K562 (cell line): ENCODE measurements around the gene ZSWIM1. TPM values are rescaled to one million over a fixed set of nuclear protein-coding genes. Genes with fewer than 3 reads are reported as not detected.
A peak's percentile ranks its signal among the peaks of the same experiment; 100 is the strongest.

Experiments used
- ATAC-seq: fragments of 200-7000 bp; cut with Tn5 transposase; 3 replicates; pipeline ENCODE4 v1.9.1; 2020; ENCODE audit warnings: moderate library complexity
- BruUV-seq: library from RNA; stranded (reverse); fragments of 400-500 nt; replicated peaks from 2 replicates; lab custom pipeline; 2021; lab: Mats Ljungman, UMichigan
- CTCF ChIA-PET: fragments of 300-600 bp; formaldehyde crosslinking; extraction: SDS; loops from one replicate; lab custom pipeline; 2021; ENCODE audit warnings: low intra/inter-chr PET ratio; lab: Yijun Ruan, JAX
- POLR2A ChIA-PET: fragments of 300-600, 350-650 bp; sonication (Branson Sonifier 250); formaldehyde crosslinking; extraction: SDS; loops from one replicate; lab custom pipeline; 2021; ENCODE audit warnings: antibody characterized with exemption, inconsistent platforms; lab: Yijun Ruan, JAX
- DNase-seq, 4 experiments: peaks; one replicate each; pipeline versions ENCODE4 v3.0.0 to v3.0.0-alpha.2; 2011 to 2018; ENCODE audit warnings: low spot score in 3 of 4, mixed read lengths in 3 of 4; ENCODE audit errors: extremely low read depth in 1 of 4
- FAIRE-seq: peaks from 2 replicates; lab custom pipeline; 2011; peaks lifted over from hg19 to GRCh38; lab: Jason Lieb, UNC
- H2AFZ ChIP-seq: 2 replicates; pipeline ENCODE4 v1.6.0; 2011; ENCODE audit warnings: low read depth, low read length, control low read depth, inconsistent platforms
- H3K27ac ChIP-seq: fragments of 200-600 bp; 3 replicates; pipeline ENCODE4 v1.8.0; 2011; ENCODE audit warnings: low read depth, mild to moderate bottlenecking, control low read depth, inconsistent platforms, low read length, moderate library complexity, mixed read lengths; ENCODE audit errors: extremely low read depth
- H3K27me3 ChIP-seq, 2 experiments: fragments of 300-600 bp in 1 of 2; 2 replicates in 1 of 2; 3 replicates in 1 of 2; pipeline versions ENCODE4 v1.6.0 to v1.8.0; 2011; ENCODE audit warnings: inconsistent platforms in 2 of 2, low read length in 2 of 2, mild to moderate bottlenecking in 1 of 2, mixed read lengths in 1 of 2, moderate library complexity in 1 of 2; ENCODE audit not compliant: control insufficient read depth in 2 of 2, insufficient read depth in 2 of 2
- H3K36me3 ChIP-seq: fragments of 300-600 bp; 3 replicates; pipeline ENCODE4 v1.8.0; 2011; ENCODE audit warnings: mild to moderate bottlenecking, low read length, inconsistent platforms; ENCODE audit not compliant: control insufficient read depth, insufficient read depth
- H3K4me1 ChIP-seq, 2 experiments: fragments of 200-600 bp in 1 of 2; replicated peaks in 1 of 2; 2 replicates in 1 of 2; 3 replicates in 1 of 2; pipeline versions ENCODE4 v1.5.1 to v1.8.0; 2011; ENCODE audit warnings: inconsistent platforms in 2 of 2, low read length in 2 of 2, mild to moderate bottlenecking in 1 of 2, mixed read lengths in 1 of 2, moderate library complexity in 1 of 2; ENCODE audit not compliant: control insufficient read depth in 2 of 2, insufficient read depth in 2 of 2
- H3K4me2 ChIP-seq: 2 replicates; pipeline ENCODE4 v1.6.1; 2011; ENCODE audit warnings: low read length, control low read depth, inconsistent platforms, mixed read lengths; ENCODE audit not compliant: insufficient read depth
- H3K4me3 ChIP-seq: fragments of 200-600 bp; sonication (generic), shearing (Covaris generic); 2 replicates; pipeline ENCODE4 v1.5.1; 2016; ENCODE audit warnings: control low read depth, inconsistent platforms
- H3K79me2 ChIP-seq: fragments of 200-600 bp; 3 replicates; pipeline ENCODE4 v1.8.0; 2011; ENCODE audit warnings: low read length, inconsistent platforms; ENCODE audit not compliant: control insufficient read depth, insufficient read depth
- H3K9ac ChIP-seq, 2 experiments: 2 replicates each; pipeline versions ENCODE4 v1.6.0 to v1.6.1; 2011; ENCODE audit warnings: low read depth in 2 of 2, low read length in 2 of 2, control low read depth in 1 of 2, inconsistent platforms in 1 of 2, mild to moderate bottlenecking in 1 of 2, mixed read lengths in 1 of 2; ENCODE audit not compliant: insufficient read depth in 1 of 2
- H3K9me1 ChIP-seq: one replicate; pipeline ENCODE4 v1.6.0; 2011; ENCODE audit warnings: inconsistent platforms, mild to moderate bottlenecking, low read length, moderate library complexity; ENCODE audit not compliant: control insufficient read depth, insufficient read depth
- H3K9me3 ChIP-seq: replicated peaks from 2 replicates; pipeline ENCODE4 v1.5.1; 2011; ENCODE audit warnings: low read depth, low read length, inconsistent platforms; ENCODE audit not compliant: control insufficient read depth, insufficient read depth
- H4K20me1 ChIP-seq: replicated peaks from 2 replicates; pipeline ENCODE4 v1.6.1; 2011; ENCODE audit warnings: low read length, inconsistent platforms, mixed read lengths; ENCODE audit not compliant: control insufficient read depth, insufficient read depth
- CEBPG ChIP-seq, 3 experiments: fragments of 200-800 bp in 1 of 3; sonication (Bioruptor generic) in 1 of 3; sonication (generic) in 1 of 3; formaldehyde crosslinking in 1 of 3; IDR thresholded peaks in 2 of 3; conservative IDR thresholded peaks in 1 of 3; 2 replicates each; pipeline versions ENCODE4 v1.6.1 to v1.8.0; 2016 to 2022; ENCODE audit warnings: missing compliant biosample characterization in 2 of 3, missing genetic modification characterization in 2 of 3, mild to moderate bottlenecking in 1 of 3, missing genetic modification reagents in 1 of 3
- CTCF ChIP-seq, 3 experiments: IDR thresholded peaks in 2 of 3; conservative IDR thresholded peaks in 1 of 3; 2 replicates each; pipeline ENCODE4 v1.5.1; 2011 to 2012; ENCODE audit warnings: low read length in 3 of 3, mild to moderate bottlenecking in 3 of 3, control low read depth in 2 of 3, improper control_type of control experiment in 1 of 3, inconsistent platforms in 1 of 3, low read depth in 1 of 3, mixed read lengths in 1 of 3, moderate library complexity in 1 of 3; ENCODE audit not compliant: insufficient read depth in 2 of 3
- FOXJ2 ChIP-seq: fragments of 200-800 bp; sonication (Bioruptor generic); IDR thresholded peaks from 2 replicates; pipeline ENCODE4 v1.6.1; 2016; ENCODE audit warnings: missing genetic modification characterization, missing compliant biosample characterization
- NR2F6 ChIP-seq: fragments of 450-650 bp; formaldehyde crosslinking; IDR thresholded peaks from 2 replicates; pipeline ENCODE4 v1.4.0; 2020; ENCODE audit warnings: mild to moderate bottlenecking
- PRDM10 ChIP-seq: fragments of 450-650 bp; IDR thresholded peaks from 2 replicates; pipeline ENCODE4 v1.6.1; 2018; ENCODE audit not compliant: partially characterized antibody
- THRB ChIP-seq: fragments of 450-650 bp; formaldehyde crosslinking; conservative IDR thresholded peaks from 2 replicates; pipeline ENCODE4 v1.4.0; 2022; ENCODE audit warnings: mild to moderate bottlenecking, missing genetic modification characterization
- WGBS: fragments of 100-300 bp; shearing (Covaris generic); methylation state at CpG from one replicate; pipeline ENCODE4 v1.1.6; 2016; ENCODE audit warnings: low coverage, mixed read lengths; ENCODE audit not compliant: insufficient coverage; ENCODE audit errors: missing lambda C conversion rate; 5-methylcytosine and 5-hydroxymethylcytosine counted together
- in situ Hi-C: fragments of 300-500 bp; cut with MboI; formaldehyde crosslinking; loops from 4 replicates; pipeline ENCODE4 v1.15.0; 2018; ENCODE audit warnings: inconsistent platforms, mixed read lengths
- intact Hi-C: fragments of 100-400 bp; cut with micrococcal nuclease; formaldehyde crosslinking; loops from 2 replicates; pipeline ENCODE4 v1.14.2; 2022
- polyA plus RNA-seq, 8 experiments: library from polyadenylated mRNA; depleted of rRNA in 4 of 8; stranded (reverse) in 5 of 8; unstranded in 3 of 8; fragments of >200 nt; fragmentation: Nextera tagmentation in 2 of 8; fragmentation: Illumina TruSeq in 1 of 8; extraction: Ambion mirVana in 2 of 8; extraction: Trizol in 1 of 8; gene quantifications; 2 replicates each; pipeline versions ENCODE4 v1.2.1 to v1.2.3, GENCODE V29; 2011 to 2014; ENCODE audit warnings: inconsistent platforms in 1 of 8, missing spikeins in 1 of 8
- total RNA-seq, 7 experiments: library from RNA; depleted of rRNA in 6 of 7; stranded (reverse); fragments of >200 nt in 6 of 7; fragmentation: Illumina TruSeq in 2 of 7; extraction: Trizol in 2 of 7; gene quantifications; 2 replicates each; pipeline versions ENCODE4 v1.2.1 to v1.2.3, GENCODE V29; 2011 to 2021; ENCODE audit warnings: low replicate concordance in 1 of 7

The ZSWIM1 gene
- total and polyA plus RNA-seq, 9 of the 15 experiments (the other 6 are each of a cell fraction or from before 2014, with no cell fraction given) = 2.5 to 15.6 (median 9.5) TPM

- intact Hi-C loops = loop anchor here (1.0 to 10.0 kb wide), 3 partner anchors 23 to 139 kb away; partner anchors contain the start of genes ACOT8, DNTTIP1, WFDC3 and ZSWIM3
- H3K4me2 ChIP-seq = peak overlapping the region; percentile 90
- FAIRE-seq = peak; percentile 83
- peak; percentile 35; the same call in 1 of the 2 replicates for TF ChIP-seq CEBPG (CRISPR knock-in tag; IDR thresholded peaks at IDR 0.05)
- no peak for TF ChIP-seq CEBPG (tag; conservative IDR thresholded peaks at IDR 0.05 in 1 of 2, IDR thresholded peaks at IDR 0.05 in 1 of 2)
- TF ChIP-seq CTCF (IDR thresholded peaks at IDR 0.05 in 2 of 3, conservative IDR thresholded peaks at IDR 0.05 in 1 of 3; ENCODE audit: insufficient read depth in 2 of 3, low read depth in 1 of 3, low read length in 3 of 3) = peak; percentile 50 to 60 (median 54); a peak in 5 of 6 replicates
- TF ChIP-seq THRB (CRISPR knock-in tag) = 0 out of 2 replicates have a peak, but pooled peaks have one; percentile 4
- no peak for TF ChIP-seq FOXJ2 (tag)
- TF ChIP-seq PRDM10 = peak; percentile 40
- TF ChIP-seq NR2F6 (CRISPR knock-in tag) = no peak
Measured at GRCh38 chr20:45933266-45934045, 52.4 kb downstream of the ZSWIM1 start.

More at GRCh38 chr20:45933266-45934045, 52.4 kb downstream of the ZSWIM1 start:
- Histone ChIP-seq H3K9me1 (no peaks in the 10 kb centered on the region), H2AFZ (peak overlapping the region; percentile 89), H3K4me3 (peak overlapping the region; percentile 99), H3K9ac (peak overlapping the region; percentile 100), H3K79me2 (peaks cover 21% of the 10 kb centered on the region), H3K4me1 (peaks cover 12 to 20% of the 10 kb centered on the region in 2 experiments; a peak in 4 of 5 replicates), H3K27ac (no peak overlapping the region), H4K20me1 (peaks cover 21% of the 10 kb centered on the region), H3K36me3 (peaks cover 15% of the 10 kb centered on the region), H3K27me3 (no peaks in the 10 kb centered on the region), H3K9me3 (no peaks in the 10 kb centered on the region)
- POLR2A ChIA-PET = interaction anchor here (0.6 to 4.9 kb wide), 28 partner anchors 10 to 581 kb away, joined by 3 to 91 read pairs (median 4); partner anchors contain the start of genes CTSA, DNTTIP1, NEURL2 and PLTP
- WGBS = 23% methylated on average over 22 of the region's 22 CpGs
- peak; percentile 69 for ATAC-seq
- in situ Hi-C loops = no loop called here
- CTCF ChIA-PET = interaction anchor here (1.5 kb wide), 1 partner anchor 29 kb away, joined by 10 read pairs; no protein-coding TSS in a partner anchor
- DNase-seq = peak; percentile 59 to 87 (median 69)
- TSS peak; percentile 85 for BruUV-seq
